ENCODE data around the gene SLAMF7.

SLAMF7 gene

GRCh38 chr1:160800645-160801408 lies 61.8 kb downstream of the SLAMF7 start:
- no peak for DNase-seq (ENCODE audit: low spot score)

GRCh38 chr1:160801836-160802580 lies 63.0 kb downstream of the SLAMF7 start:
- no peak for DNase-seq (ENCODE audit: low spot score)

All from cerebellar cortex (tissue), 1 donor.